Measurements from ENCODE around the gene CACHD1. TPM values are rescaled to one million over a fixed set of nuclear protein-coding genes. Genes with fewer than 3 reads are reported as not detected.

Gene CACHD1
- total RNA-seq, 1 experiment from 2014 or later, result 3.9 TPM

GRCh38 chr1:64466033-64466432 is 3.9 kb upstream of the CACHD1 start:
- intact Hi-C loops (cut with micrococcal nuclease), result no loop called here
- Mint-ChIP-seq H3K4me3 (ENCODE audit: unreplicated experiment) (no peak overlapping the region), H3K36me3 (ENCODE audit: insufficient read depth, unreplicated experiment) (no peaks in the 10 kb centered on the region), H3K9me3 (ENCODE audit: unreplicated experiment) (no peaks in the 10 kb centered on the region), H3K4me1 (ENCODE audit: insufficient read depth, unreplicated experiment) (peaks cover 3% of the 10 kb centered on the region), H3K27ac (ENCODE audit: low read depth, unreplicated experiment) (no peak overlapping the region), H3K27me3 (ENCODE audit: insufficient read depth, unreplicated experiment) (peaks cover 8% of the 10 kb centered on the region)
- TF ChIP-seq CTCF (IDR thresholded peaks at IDR 0.05; ENCODE audit: unreplicated experiment), result no peak
- CTCF ChIA-PET, result interaction anchor here (0.8 kb wide), 1 partner anchor 359 kb away, joined by 3 read pairs; no protein-coding TSS in a partner anchor
- BruUV-seq (replicated peaks), result no TSS peak
- no peak for DNase-seq (ENCODE audit: unreplicated experiment)
- POLR2A ChIA-PET, result interaction anchor here (1.0 kb wide), 1 partner anchor 121 kb away, joined by 3 read pairs; no protein-coding TSS in a partner anchor

GRCh38 chr1:64469116-64469976 is 583 bp upstream of the CACHD1 start:
- Mint-ChIP-seq H3K9me3 (ENCODE audit: unreplicated experiment) (no peaks in the 10 kb centered on the region), H3K36me3 (ENCODE audit: insufficient read depth, unreplicated experiment) (no peaks in the 10 kb centered on the region), H3K4me1 (ENCODE audit: insufficient read depth, unreplicated experiment) (peaks cover 20% of the 10 kb centered on the region), H3K4me3 (ENCODE audit: unreplicated experiment) (peak overlapping the region; percentile 83), H3K27me3 (ENCODE audit: insufficient read depth, unreplicated experiment) (peaks cover 8% of the 10 kb centered on the region), H3K27ac (ENCODE audit: low read depth, unreplicated experiment) (peak overlapping the region; percentile 37)
- no TSS peak for BruUV-seq (replicated peaks)
- TF ChIP-seq CTCF (IDR thresholded peaks at IDR 0.05; ENCODE audit: unreplicated experiment), result no peak
- CTCF ChIA-PET, result interaction anchor here (1.9 kb wide), 1 partner anchor 207 kb away, joined by 7 read pairs; no protein-coding TSS in a partner anchor
- intact Hi-C loops (cut with micrococcal nuclease), result no loop called here
- POLR2A ChIA-PET, result interaction anchor here (0.7 to 1.1 kb wide), 2 partner anchors 20 to 59 kb away, joined by 3 read pairs; no protein-coding TSS in a partner anchor
- peak; percentile 41 for DNase-seq (ENCODE audit: unreplicated experiment)

GRCh38 chr1:64470665-64471217 is 812 bp downstream of the CACHD1 start:
- DNase-seq (ENCODE audit: unreplicated experiment), result peak; percentile 27
- no peaks in the 10 kb centered on the region for H3K9me3 Mint-ChIP-seq (ENCODE audit: unreplicated experiment)
- intact Hi-C loops (cut with micrococcal nuclease), result loop anchor here (1.0 to 5.0 kb wide), 5 partner anchors 37 to 354 kb away; no protein-coding TSS in a partner anchor
- peaks cover 8% of the 10 kb centered on the region for H3K27me3 Mint-ChIP-seq (ENCODE audit: insufficient read depth, unreplicated experiment)
- H3K4me3 Mint-ChIP-seq (ENCODE audit: unreplicated experiment), result peak overlapping the region; percentile 83
- peaks cover 32% of the 10 kb centered on the region for H3K4me1 Mint-ChIP-seq (ENCODE audit: insufficient read depth, unreplicated experiment)
- no peaks in the 10 kb centered on the region for H3K36me3 Mint-ChIP-seq (ENCODE audit: insufficient read depth, unreplicated experiment)
- H3K27ac Mint-ChIP-seq (ENCODE audit: low read depth, unreplicated experiment), result no peak overlapping the region
- BruUV-seq (replicated peaks), result no TSS peak
- POLR2A ChIA-PET, result interaction anchor here (0.6 to 1.3 kb wide), 4 partner anchors 33 to 161 kb away, joined by 3 to 4 read pairs (median 4); no protein-coding TSS in a partner anchor
- no peak for TF ChIP-seq CTCF (IDR thresholded peaks at IDR 0.05; ENCODE audit: unreplicated experiment)
- CTCF ChIA-PET, result interaction anchor here (0.6 to 1.1 kb wide), 2 partner anchors 10 to 354 kb away, joined by 3 read pairs; no protein-coding TSS in a partner anchor
